HepG2 (cell line): ENCODE measurements around the gene CENPE. TPM values are rescaled to one million over a fixed set of nuclear protein-coding genes. Genes with fewer than 3 reads are reported as not detected.

Source experiments
- ATAC-seq: fragments of 200-7000 bp; cut with Tn5 transposase; 3 replicates; pipeline ENCODE4 v1.9.1; 2020; ENCODE audit warnings: mild to moderate bottlenecking, moderate library complexity
- BruUV-seq: library from RNA; stranded (reverse); fragments of 400-500 nt; replicated peaks from 2 replicates; lab custom pipeline; 2021; lab: Mats Ljungman, UMichigan
- CTCF ChIA-PET: fragments of 300-600 bp; formaldehyde crosslinking; extraction: SDS; loops from one replicate; lab custom pipeline; 2021; ENCODE audit warnings: low total read pairs, inconsistent platforms, low intra/inter-chr PET ratio; lab: Yijun Ruan, JAX
- POLR2A ChIA-PET: fragments of 350-600 bp; sonication (Branson Sonifier 250); formaldehyde crosslinking; loops from one replicate; lab custom pipeline; 2020; ENCODE audit warnings: antibody characterized with exemption, inconsistent platforms; lab: Yijun Ruan, JAX
- DNase-seq: peaks from one replicate; pipeline ENCODE4 v3.0.0-alpha.2; 2015; ENCODE audit warnings: low spot score
- FAIRE-seq: peaks from 3 replicates; lab custom pipeline; 2011; peaks lifted over from hg19 to GRCh38; lab: Jason Lieb, UNC
- H2AFZ ChIP-seq: one replicate; pipeline ENCODE4 v1.6.1; 2011; ENCODE audit warnings: low read length, inconsistent platforms
- H3K27ac ChIP-seq: fragments of 300-600 bp; 3 replicates; pipeline ENCODE4 v1.8.0; 2011; ENCODE audit warnings: mixed run types, mild to moderate bottlenecking, mixed read lengths, low read length, inconsistent platforms; ENCODE audit not compliant: insufficient read depth; ENCODE audit errors: extremely low read length
- H3K27me3 ChIP-seq, 2 experiments: fragments of 200-600 bp in 1 of 2; 2 replicates in 1 of 2; 3 replicates in 1 of 2; pipeline versions ENCODE4 v1.6.0 to v1.8.0; 2011; ENCODE audit warnings: low read length in 2 of 2, mild to moderate bottlenecking in 2 of 2, moderate library complexity in 2 of 2, inconsistent platforms in 1 of 2; ENCODE audit not compliant: insufficient read depth in 2 of 2, control insufficient read depth in 1 of 2
- H3K36me3 ChIP-seq, 2 experiments: fragments of 200-600 bp in 1 of 2; replicated peaks in 1 of 2; 2 replicates in 1 of 2; 3 replicates in 1 of 2; pipeline versions ENCODE4 v1.5.1 to v1.8.0; 2011; ENCODE audit warnings: low read length in 2 of 2, inconsistent platforms in 1 of 2; ENCODE audit not compliant: insufficient read depth in 2 of 2, control insufficient read depth in 1 of 2
- H3K4me1 ChIP-seq: 2 replicates; pipeline ENCODE4 v1.5.1; 2012; ENCODE audit warnings: low read length, inconsistent platforms; ENCODE audit not compliant: insufficient read depth
- H3K4me2 ChIP-seq: 2 replicates; pipeline ENCODE4 v1.6.0; 2011; ENCODE audit warnings: low read depth, low read length, inconsistent platforms
- H3K4me3 ChIP-seq, 3 experiments: fragments of 200-600 bp in 1 of 3; sonication (generic), shearing (Covaris generic) in 1 of 3; replicated peaks in 1 of 3; 2 replicates each; pipeline ENCODE4 v1.5.1; 2011 to 2016; ENCODE audit warnings: low read length in 3 of 3, inconsistent platforms in 2 of 3, low read depth in 2 of 3, mild to moderate bottlenecking in 2 of 3, control low read depth in 1 of 3, mixed read lengths in 1 of 3; ENCODE audit not compliant: insufficient read depth in 1 of 3
- H3K79me2 ChIP-seq: one replicate; pipeline ENCODE4 v1.6.1; 2011; ENCODE audit warnings: low read length, inconsistent platforms; ENCODE audit not compliant: insufficient read depth
- H3K9ac ChIP-seq: 2 replicates; pipeline ENCODE4 v1.6.0; 2011; ENCODE audit warnings: mild to moderate bottlenecking, low read depth, low read length, inconsistent platforms; ENCODE audit not compliant: insufficient read depth
- H3K9me3 ChIP-seq: 2 replicates; pipeline ENCODE4 v1.5.1; 2012; ENCODE audit warnings: mild to moderate bottlenecking, low read length
- H4K20me1 ChIP-seq: 2 replicates; pipeline ENCODE4 v1.6.0; 2011; ENCODE audit warnings: inconsistent platforms, mild to moderate bottlenecking, low read length, moderate library complexity; ENCODE audit not compliant: insufficient read depth
- EHMT2 ChIP-seq: fragments of 200-600 bp; sonication (generic); IDR thresholded peaks from 2 replicates; pipeline ENCODE4 v1.7.0; 2017; ENCODE audit warnings: antibody characterized with exemption, low read depth, low read length, borderline replicate concordance
- HNF4G ChIP-seq, 2 experiments: sonication (generic) in 1 of 2; formaldehyde crosslinking in 1 of 2; IDR thresholded peaks; 2 replicates each; pipeline versions ENCODE4 v1.4.0 to v1.6.1; 2011 to 2020; ENCODE audit warnings: borderline replicate concordance in 2 of 2, low read depth in 2 of 2, mild to moderate bottlenecking in 2 of 2, low read length in 1 of 2, missing genetic modification reagents in 1 of 2, moderate library complexity in 1 of 2
- MED8 ChIP-seq: sonication (generic); formaldehyde crosslinking; IDR thresholded peaks from 2 replicates; pipeline ENCODE4 v1.8.1; 2023; ENCODE audit warnings: mild to moderate bottlenecking, missing genetic modification reagents; ENCODE audit not compliant: insufficient replicate concordance
- NR2F1 ChIP-seq, 2 experiments: fragments of 450-650 bp in 1 of 2; formaldehyde crosslinking in 1 of 2; IDR thresholded peaks; 2 replicates each; pipeline versions ENCODE4 v1.5.0 to v1.6.1; 2016 to 2020; ENCODE audit warnings: mild to moderate bottlenecking in 1 of 2, missing compliant biosample characterization in 1 of 2, missing genetic modification reagents in 1 of 2, moderate library complexity in 1 of 2
- TEAD2 ChIP-seq: sonication (generic); formaldehyde crosslinking; IDR thresholded peaks from 2 replicates; pipeline ENCODE4 v1.9.0; 2021; ENCODE audit warnings: missing genetic modification reagents
- TP53 ChIP-seq: sonication (generic); formaldehyde crosslinking; conservative IDR thresholded peaks from 2 replicates; pipeline ENCODE4 v1.4.0; 2020; ENCODE audit warnings: missing genetic modification reagents
- ZNF225 ChIP-seq: sonication (generic); formaldehyde crosslinking; IDR thresholded peaks from 2 replicates; pipeline ENCODE4 v1.4.0; 2020; ENCODE audit warnings: mild to moderate bottlenecking, missing genetic modification reagents
- ZNF556 ChIP-seq: sonication (generic); formaldehyde crosslinking; IDR thresholded peaks from 2 replicates; pipeline ENCODE4 v1.4.0; 2020; ENCODE audit warnings: mild to moderate bottlenecking, missing genetic modification reagents, borderline replicate concordance
- ZNF614 ChIP-seq: IDR thresholded peaks from 2 replicates; pipeline ENCODE4 v1.6.1; 2018; ENCODE audit warnings: missing biosample characterization, missing genetic modification reagents, inconsistent platforms, borderline replicate concordance
- ZNF629 ChIP-seq: sonication (generic); formaldehyde crosslinking; conservative IDR thresholded peaks from 2 replicates; pipeline ENCODE4 v1.5.0; 2020; ENCODE audit warnings: missing genetic modification reagents
- WGBS: methylation state at CpG from one replicate; pipeline ENCODE4 v1.1.6; 2017; ENCODE audit warnings: low lambda C conversion rate; 5-methylcytosine and 5-hydroxymethylcytosine counted together
- in situ Hi-C: cut with HindIII; loops from 2 replicates; pipeline ENCODE4 v1.10.0; 2017; ENCODE audit warnings: low pct_unique_long_range_greater_than_20kb; ENCODE audit not compliant: extremely low pct_ligation_motif_present
- intact Hi-C: fragments of 100-400 bp; cut with micrococcal nuclease; formaldehyde crosslinking; loops from one replicate; pipeline ENCODE4 v1.10.0; 2022; ENCODE audit not compliant: unreplicated experiment
- polyA plus RNA-seq, 8 experiments: library from polyadenylated mRNA; depleted of rRNA in 3 of 8; stranded (reverse) in 7 of 8; unstranded in 1 of 8; fragments of >200 nt; fragmentation: Illumina TruSeq in 4 of 8; extraction: Trizol in 4 of 8; gene quantifications; 2 replicates each; pipeline versions ENCODE4 v1.2.1 to v1.2.3, GENCODE V29; 2011 to 2016; ENCODE audit warnings: low read depth in 4 of 8, missing spikeins in 1 of 8, mixed read lengths in 1 of 8; ENCODE audit not compliant: insufficient read depth in 1 of 8
- total RNA-seq, 5 experiments: library from RNA; depleted of rRNA; stranded (reverse); fragments of >200 nt; fragmentation: Illumina TruSeq; extraction: Trizol; gene quantifications; 2 replicates each; pipeline ENCODE4 v1.2.3, GENCODE V29; 2016; ENCODE audit warnings: low read depth in 1 of 5
- TF ChIP-seq, protein P1 (sequence below): sonication (generic); formaldehyde crosslinking; IDR thresholded peaks from 2 replicates; pipeline ENCODE4 v1.5.1; 2020; ENCODE audit warnings: missing genetic modification reagents, mild to moderate bottlenecking, borderline replicate concordance
- TF ChIP-seq, protein P2 (sequence below): sonication (generic); formaldehyde crosslinking; IDR thresholded peaks from 2 replicates; pipeline ENCODE4 v1.4.0; 2020; ENCODE audit warnings: missing genetic modification reagents

The CENPE gene
- total and polyA plus RNA-seq, 2 of the 13 experiments (the other 11 are each of a cell fraction or from before 2014, with no cell fraction given): 2.1 to 19.8 TPM

DNA sequence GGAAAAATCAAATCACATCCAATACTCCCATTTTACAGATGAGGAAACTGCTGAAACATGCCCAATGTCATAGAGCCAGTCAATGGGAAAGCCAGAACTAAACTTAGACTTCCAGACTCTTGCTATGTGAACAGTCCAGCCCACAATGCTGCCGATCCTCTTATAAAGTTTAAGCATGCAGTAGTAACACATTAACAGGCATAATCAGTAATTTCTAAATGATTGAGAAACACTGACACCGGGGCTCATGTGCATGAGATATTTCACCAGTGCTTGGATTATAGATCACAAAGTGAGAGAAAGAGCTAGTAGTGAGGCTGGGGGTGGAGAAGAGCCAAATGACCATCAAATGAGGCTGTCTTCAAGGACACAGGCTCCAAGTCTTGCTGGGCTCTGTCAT, 101.0 kb downstream of the CENPE start:
- intact Hi-C loops (loop anchor here (5.0 kb wide), 3 partner anchors 650 to 1975 kb away; no protein-coding TSS in a partner anchor), in situ Hi-C loops (loop anchor here (5.0 to 10.0 kb wide), 2 partner anchors 475 to 662 kb away; no protein-coding TSS in a partner anchor)
- H3K36me3 ChIP-seq: no peaks in the 10 kb centered on the region
- H3K9me3 ChIP-seq: no peaks in the 10 kb centered on the region
- H3K4me1 ChIP-seq: peaks cover 50% of the 10 kb centered on the region
- no peak overlapping the region for H3K4me3 ChIP-seq
- H4K20me1 ChIP-seq: no peaks in the 10 kb centered on the region
- CTCF ChIA-PET: interaction anchor here (0.7 kb wide), 1 partner anchor 665 kb away, joined by 3 read pairs; no protein-coding TSS in a partner anchor
- no peak for DNase-seq
- FAIRE-seq: no peak
- H2AFZ ChIP-seq: no peak overlapping the region
- H3K79me2 ChIP-seq: no peaks in the 10 kb centered on the region
- BruUV-seq: no TSS peak
- TF ChIP-seq MED8 (CRISPR knock-in tag) (no peak), TP53 (no peak), ZNF614 (no peak), EHMT2 (no peak), ZNF629 (peak; percentile 79), ZNF556 (CRISPR knock-in tag) (no peak), TEAD2 (CRISPR knock-in tag) (no peak)
- TF ChIP-seq, all 625 proteins: peak for 1
- Histone ChIP-seq H3K27me3 (no peaks in the 10 kb centered on the region), H3K9ac (no peak overlapping the region), H3K27ac (peak overlapping the region; percentile 12), H3K4me2 (peak overlapping the region; percentile 38; the same call in 1 of the 2 replicates)
- POLR2A ChIA-PET: no interaction called here
- peak; percentile 10; the same call in 1 of the 3 replicates for ATAC-seq
- WGBS: 19% methylated on average over 2 of the region's 2 CpGs

DNA sequence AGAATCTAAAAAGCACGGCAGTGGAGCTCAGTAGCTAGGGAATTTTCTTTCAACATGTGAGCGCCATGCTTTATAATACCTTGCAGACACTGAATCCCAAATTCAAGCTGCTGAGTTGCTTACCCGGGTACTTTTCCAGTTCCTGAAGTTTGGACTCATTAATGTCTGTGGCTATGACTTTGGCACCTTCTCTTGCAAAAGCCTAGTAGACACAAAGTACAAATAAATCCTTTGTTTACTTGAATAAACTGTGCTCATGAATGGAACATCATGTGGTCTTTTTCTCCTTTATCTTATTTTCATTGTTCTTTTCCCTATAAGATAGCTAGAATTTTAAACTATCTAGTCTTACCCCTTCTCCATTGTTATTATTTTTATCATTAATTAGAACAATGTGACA, 103.1 kb downstream of the CENPE start:
- no peak overlapping the region for H3K9ac ChIP-seq
- ChIA-PET CTCF (no interaction called here), POLR2A (interaction anchor here (1.2 kb wide), 1 partner anchor 19 kb away, joined by 4 read pairs; the partner anchor contains the start of gene SLC9B2)
- ATAC-seq: peak; percentile 10; the same call in 1 of the 3 replicates
- no peak overlapping the region for H3K27ac ChIP-seq
- DNase-seq: peak; percentile 47
- peaks cover 42% of the 10 kb centered on the region for H3K4me1 ChIP-seq
- no peaks in the 10 kb centered on the region for H4K20me1 ChIP-seq
- WGBS: 47% methylated on average over 3 of the region's 3 CpGs
- intact Hi-C loops: loop anchor here (5.0 kb wide), 3 partner anchors 648 to 1973 kb away; no protein-coding TSS in a partner anchor
- no peaks in the 10 kb centered on the region for H3K79me2 ChIP-seq
- no peak overlapping the region for H3K4me3 ChIP-seq
- peaks cover 1 to 9% of the 10 kb centered on the region in 2 experiments; a peak in 1 of 5 replicates for H3K36me3 ChIP-seq
- in situ Hi-C loops: loop anchor here (5.0 to 10.0 kb wide), 2 partner anchors 473 to 660 kb away; no protein-coding TSS in a partner anchor
- H2AFZ ChIP-seq: no peak overlapping the region
- no peaks in the 10 kb centered on the region for H3K27me3 ChIP-seq
- BruUV-seq: no TSS peak
- H3K9me3 ChIP-seq: no peaks in the 10 kb centered on the region
- FAIRE-seq: no peak
- peak overlapping the region; percentile 4; the same call in 1 of the 2 replicates for H3K4me2 ChIP-seq
- TF ChIP-seq NR2F1 (CRISPR knock-in tag; IDR thresholded peaks at IDR 0.05) (no peak), ZNF225 (no peak), HNF4G (IDR thresholded peaks at IDR 0.05; ENCODE audit: borderline replicate concordance, low read depth, low read length) (peak; percentile 66; the same call in 1 of the 2 replicates), HNF4G (CRISPR knock-in tag; IDR thresholded peaks at IDR 0.05; ENCODE audit: borderline replicate concordance, low read depth) (no peak)
- TF ChIP-seq, protein P1, sequence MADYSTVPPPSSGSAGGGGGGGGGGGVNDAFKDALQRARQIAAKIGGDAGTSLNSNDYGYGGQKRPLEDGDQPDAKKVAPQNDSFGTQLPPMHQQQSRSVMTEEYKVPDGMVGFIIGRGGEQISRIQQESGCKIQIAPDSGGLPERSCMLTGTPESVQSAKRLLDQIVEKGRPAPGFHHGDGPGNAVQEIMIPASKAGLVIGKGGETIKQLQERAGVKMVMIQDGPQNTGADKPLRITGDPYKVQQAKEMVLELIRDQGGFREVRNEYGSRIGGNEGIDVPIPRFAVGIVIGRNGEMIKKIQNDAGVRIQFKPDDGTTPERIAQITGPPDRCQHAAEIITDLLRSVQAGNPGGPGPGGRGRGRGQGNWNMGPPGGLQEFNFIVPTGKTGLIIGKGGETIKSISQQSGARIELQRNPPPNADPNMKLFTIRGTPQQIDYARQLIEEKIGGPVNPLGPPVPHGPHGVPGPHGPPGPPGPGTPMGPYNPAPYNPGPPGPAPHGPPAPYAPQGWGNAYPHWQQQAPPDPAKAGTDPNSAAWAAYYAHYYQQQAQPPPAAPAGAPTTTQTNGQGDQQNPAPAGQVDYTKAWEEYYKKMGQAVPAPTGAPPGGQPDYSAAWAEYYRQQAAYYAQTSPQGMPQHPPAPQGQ: no peak
- TF ChIP-seq, protein P2, sequence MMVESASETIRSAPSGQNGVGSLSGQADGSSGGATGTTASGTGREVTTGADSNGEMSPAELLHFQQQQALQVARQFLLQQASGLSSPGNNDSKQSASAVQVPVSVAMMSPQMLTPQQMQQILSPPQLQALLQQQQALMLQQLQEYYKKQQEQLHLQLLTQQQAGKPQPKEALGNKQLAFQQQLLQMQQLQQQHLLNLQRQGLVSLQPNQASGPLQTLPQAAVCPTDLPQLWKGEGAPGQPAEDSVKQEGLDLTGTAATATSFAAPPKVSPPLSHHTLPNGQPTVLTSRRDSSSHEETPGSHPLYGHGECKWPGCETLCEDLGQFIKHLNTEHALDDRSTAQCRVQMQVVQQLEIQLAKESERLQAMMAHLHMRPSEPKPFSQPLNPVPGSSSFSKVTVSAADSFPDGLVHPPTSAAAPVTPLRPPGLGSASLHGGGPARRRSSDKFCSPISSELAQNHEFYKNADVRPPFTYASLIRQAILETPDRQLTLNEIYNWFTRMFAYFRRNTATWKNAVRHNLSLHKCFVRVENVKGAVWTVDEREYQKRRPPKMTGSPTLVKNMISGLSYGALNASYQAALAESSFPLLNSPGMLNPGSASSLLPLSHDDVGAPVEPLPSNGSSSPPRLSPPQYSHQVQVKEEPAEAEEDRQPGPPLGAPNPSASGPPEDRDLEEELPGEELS (CRISPR knock-in tag): 0 out of 2 replicates have a peak, but pooled peaks have one; percentile 23
